GM19438 (cell line): Measurements from ENCODE around the gene CD69.
A peak's percentile ranks its signal among the peaks of the same experiment; 100 is the strongest.

ENCODE experiments used
- ATAC-seq: cut with Tn5 transposase; IDR thresholded peaks from one replicate; pipeline ENCODE4 v1.9.1; 2021; ENCODE audit warnings: low read depth; ENCODE audit not compliant: unreplicated experiment

Gene CD69

DNA sequence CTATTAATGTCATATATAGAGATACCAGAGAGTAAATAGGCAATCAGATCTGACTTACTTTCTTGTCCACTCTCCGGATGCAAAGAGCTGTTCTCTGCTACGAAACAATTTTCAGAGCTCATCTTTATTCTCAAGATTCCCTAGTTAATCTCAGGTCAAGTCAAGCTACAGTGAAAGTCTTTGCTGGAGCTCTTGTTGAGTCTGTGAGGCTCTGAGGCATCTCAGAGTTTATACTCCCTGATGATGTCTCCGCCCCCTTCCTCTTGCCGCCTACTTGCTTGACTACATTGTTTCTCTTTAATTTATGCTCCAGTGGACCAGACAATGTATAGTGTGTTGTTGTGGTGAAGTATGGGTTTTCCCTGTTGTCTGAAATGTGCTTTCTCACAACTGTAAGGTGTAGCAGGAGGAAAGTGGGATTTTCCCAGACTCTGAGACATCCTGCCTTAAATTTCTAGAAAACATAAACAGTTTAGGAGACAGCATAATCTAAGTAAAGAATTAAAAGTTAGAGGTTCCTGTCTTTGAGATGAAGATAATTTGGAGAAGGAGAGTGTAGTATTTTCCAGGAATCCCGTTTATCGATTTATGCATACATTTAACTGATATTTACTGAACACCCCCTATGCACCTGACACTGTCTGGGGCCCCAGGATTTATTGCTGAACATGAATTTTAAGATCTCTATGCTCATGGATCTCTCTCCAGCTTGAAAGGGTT lies at the start of gene CD69:
TSS of gene CD69 (minus strand) at position 203 of the 720 bp plus-strand sequence. CDS start at position 122, 81 bp downstream.
- peak; percentile 37 for ATAC-seq

DNA sequence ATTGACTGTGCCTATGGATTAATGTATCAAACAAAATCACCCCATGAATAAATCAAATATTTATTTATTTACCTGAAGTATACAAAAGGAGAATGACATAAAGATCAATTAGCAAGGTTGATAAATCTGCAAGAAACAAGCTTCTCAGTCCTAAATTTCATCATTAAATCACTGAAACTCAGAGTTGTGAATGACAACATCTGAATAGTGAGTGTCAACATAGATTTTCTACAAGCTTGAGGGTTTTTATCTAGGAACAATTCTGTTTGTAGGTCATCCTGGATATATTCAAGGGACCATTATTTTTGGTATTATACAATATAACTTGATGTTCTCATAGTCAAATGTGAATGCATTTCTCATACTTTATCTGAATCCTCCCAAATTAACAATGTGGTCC lies 49.2 kb upstream of the CD69 start:
- ATAC-seq = no peak

DNA sequence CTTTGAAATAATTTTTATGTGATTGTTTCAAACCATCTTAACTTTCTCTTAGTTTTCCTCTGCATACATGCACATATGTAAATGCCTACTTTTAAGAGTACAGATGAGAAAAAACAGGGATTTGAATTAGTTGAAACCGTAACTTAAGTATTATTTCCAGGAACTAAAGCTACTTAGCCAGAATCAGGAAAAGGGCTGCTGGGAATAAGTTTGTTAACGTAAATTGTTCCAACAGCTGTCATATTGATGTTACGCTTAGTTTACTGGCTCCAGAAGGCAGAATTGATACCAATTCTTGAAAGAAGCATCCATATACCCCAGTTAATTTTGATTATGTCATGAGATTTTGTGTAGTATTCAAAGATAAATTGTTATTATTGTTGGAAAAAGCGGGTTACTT lies 48.6 kb upstream of the CD69 start:
- no peak for ATAC-seq

DNA sequence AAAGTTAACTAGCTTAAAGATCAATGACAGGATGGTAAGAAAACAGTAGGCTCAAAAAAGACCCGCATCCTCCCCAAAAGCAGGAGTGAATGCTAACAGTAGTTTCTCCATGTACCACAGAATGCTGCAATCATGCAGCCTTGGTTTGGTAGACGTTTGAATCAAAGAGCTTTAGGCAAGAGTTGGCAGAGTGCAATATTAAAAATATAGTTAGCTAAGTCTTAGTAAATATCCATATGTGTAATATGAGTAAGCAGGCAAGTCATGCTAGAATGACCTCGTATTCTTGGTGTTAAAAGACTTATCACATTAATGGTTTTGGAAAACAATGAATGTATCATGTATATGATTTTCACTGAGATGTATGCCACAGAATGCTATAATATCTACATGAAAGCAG lies 47.8 kb upstream of the CD69 start:
- no peak for ATAC-seq

DNA sequence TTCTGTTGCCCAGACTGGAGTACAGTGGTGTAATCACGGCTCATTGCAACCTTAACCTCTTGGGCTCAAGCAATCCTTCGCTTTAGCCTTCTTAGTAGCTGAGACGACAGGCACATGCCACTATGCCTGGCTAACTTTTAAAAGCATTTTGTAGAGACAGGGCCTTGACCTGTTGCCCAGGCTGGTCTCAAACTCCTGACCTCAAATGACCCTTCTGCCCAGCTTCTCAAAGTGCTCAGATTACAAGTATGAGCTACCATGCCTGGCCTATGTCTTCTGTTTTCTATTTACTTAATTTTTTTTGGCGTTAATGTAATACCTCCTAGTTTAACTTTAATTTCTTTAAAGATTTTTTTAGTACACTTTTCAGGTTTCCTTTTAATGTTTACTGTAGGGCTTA lies 46.0 kb upstream of the CD69 start:
- no peak for ATAC-seq

DNA sequence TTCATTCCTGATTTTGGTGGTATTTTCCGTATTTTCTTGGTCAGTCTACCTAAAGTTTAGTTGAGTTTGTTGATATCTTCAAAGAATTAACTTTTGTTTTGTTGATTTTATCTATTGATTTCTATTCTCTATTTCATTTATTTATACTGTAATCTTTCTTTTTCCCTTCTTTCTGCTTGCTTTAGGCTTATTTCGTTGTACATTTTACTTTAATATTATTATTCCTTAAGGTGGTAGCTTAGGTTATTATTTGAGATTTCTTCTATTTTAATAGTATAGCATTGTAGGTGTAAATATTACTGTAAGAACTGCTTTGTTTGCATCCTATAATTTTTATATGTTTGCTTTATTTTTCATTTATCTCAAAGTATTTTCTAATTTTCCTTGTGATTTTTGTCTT lies 45.2 kb upstream of the CD69 start:
- no peak for ATAC-seq

DNA sequence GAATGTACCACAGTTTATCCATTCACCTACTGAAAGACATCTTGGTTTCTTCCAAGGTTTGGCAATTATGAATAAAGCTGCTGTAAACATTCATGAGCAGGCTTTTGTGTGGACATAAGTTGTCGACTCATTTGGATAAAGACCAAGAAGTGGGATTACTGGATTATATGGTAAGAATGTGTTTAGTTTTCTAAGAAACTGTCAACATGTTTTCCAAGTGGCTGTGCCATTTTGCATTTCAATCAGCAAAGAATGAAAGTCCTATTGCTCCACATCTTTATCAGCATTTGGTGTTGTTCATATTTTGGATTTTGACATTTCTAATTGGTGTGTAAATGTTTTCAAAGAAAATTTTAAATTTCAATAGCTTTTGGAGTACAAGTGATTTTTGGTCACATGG lies 39.3 kb upstream of the CD69 start:
- ATAC-seq = no peak

DNA sequence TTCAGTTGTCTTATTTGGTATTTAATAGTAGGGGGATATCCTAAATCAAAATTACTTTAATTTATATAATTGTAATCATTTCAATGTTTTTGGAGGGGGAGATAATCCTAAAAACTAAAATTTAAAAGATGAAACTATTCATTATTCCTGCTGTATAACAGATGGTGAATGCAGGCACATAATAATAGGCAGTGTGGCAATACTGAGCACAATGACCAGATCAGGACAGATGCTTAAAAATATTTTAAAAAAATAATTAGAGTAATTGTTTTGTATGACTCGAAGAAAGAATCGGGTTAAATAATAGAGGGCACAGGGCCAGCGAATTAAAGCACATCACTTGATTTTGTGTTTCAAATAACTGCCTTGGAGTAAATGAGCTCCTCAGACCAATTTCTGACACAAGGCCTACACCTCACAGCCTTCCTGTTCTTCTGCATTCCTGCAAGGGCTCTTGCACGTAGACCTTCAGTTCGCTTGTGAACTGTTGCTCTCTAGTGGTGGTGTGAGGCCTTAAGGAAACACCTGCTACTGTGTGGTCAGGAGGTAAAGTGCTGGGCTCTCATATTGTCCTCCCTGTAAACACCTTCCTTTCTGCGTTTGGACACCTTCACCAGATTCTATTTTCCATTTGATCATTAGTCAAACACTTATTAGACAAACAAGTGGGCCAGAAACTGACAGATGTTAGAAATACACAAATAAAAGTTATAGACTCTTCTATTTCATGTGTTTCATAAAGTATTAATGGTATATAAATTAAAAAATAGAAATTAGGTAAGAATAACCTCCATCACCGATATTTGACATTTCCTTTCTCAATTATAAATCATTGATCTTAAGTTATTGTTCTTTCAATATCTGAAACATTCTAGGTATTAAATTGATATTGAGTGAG lies 37.3 kb upstream of the CD69 start:
- peak; percentile 95 for ATAC-seq

DNA sequence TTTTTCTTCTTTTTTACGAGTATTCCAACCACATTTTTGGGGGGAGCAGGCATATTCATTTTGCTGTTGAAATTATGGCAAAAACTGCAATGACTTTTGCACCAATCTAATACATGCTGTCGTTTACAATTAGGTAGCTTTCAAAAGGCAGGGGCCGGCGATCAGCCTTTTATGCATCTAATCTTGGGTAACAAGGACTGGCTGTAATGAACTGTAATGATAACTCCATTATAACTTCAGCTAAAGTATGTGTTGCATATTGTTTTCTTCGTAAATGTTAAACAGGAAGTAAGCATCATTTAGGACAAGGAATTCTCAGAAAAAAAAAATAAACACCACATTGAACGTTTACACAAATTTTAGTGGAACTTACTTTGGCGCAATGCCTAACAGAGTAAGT lies 36.3 kb upstream of the CD69 start:
- no peak for ATAC-seq

DNA sequence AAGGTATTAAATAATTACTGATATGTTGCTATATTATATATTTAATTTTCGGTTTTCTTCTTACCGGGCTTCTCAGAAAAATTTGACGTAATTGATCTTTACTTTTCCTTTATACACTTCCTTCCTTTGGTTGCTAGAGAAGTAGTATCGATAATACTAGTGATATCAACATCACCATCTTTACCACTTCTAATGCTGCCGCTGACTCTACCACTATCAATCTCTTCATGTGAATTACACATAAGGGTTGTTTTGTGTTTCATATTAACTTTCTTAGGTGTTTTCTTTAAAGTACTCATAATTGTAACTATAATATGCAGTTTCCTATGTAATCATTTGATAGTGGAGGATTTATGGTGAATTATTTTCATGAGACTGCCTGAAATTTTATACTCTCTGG lies 35.6 kb upstream of the CD69 start:
- ATAC-seq = no peak

DNA sequence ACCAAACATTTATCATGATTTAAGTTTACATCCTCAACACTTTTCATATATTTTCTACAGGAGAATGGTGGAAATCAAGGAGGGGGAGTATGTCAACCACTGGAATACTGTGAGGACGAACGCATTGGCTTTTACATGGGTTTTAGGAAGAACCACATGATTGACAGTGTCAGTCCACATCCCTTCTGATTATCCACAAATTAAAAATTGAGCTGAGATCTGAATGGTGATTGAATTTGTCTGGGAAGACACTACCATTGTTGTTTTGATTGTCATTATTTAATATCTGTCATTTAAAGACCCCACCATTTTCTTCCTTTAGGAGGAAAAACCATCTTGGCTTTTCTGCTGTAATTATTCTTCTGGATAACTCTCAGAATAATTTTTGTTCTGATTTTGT lies 35.2 kb upstream of the CD69 start:
- no peak for ATAC-seq

DNA sequence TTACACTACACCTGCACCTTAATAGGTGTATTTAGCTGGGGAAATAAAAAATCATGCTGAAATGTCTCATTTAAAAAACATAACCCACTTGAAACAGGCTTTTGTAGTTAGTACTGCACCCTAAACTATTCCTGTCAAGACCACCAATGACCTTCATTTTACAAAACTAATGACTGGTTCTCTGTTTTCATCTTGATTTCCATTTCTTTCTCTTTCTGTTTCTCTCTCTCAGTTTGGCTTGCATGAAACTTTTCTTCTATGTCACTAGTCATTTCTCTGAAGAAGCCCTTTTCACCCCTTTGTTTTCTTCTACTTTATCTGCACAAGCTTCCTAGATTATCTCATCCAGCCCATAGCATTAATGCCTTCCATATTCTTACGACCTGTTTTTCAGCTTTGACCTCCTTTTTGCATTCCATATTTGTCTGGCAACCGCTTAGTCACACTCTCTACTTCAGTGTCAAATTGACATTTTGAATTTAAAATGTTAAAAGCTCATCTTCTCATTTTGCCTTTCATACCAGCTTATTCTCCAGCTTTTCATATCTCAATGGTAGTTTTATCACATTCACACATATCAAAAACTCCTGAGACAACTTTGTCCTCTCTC lies 33.9 kb upstream of the CD69 start:
- ATAC-seq = no peak

DNA sequence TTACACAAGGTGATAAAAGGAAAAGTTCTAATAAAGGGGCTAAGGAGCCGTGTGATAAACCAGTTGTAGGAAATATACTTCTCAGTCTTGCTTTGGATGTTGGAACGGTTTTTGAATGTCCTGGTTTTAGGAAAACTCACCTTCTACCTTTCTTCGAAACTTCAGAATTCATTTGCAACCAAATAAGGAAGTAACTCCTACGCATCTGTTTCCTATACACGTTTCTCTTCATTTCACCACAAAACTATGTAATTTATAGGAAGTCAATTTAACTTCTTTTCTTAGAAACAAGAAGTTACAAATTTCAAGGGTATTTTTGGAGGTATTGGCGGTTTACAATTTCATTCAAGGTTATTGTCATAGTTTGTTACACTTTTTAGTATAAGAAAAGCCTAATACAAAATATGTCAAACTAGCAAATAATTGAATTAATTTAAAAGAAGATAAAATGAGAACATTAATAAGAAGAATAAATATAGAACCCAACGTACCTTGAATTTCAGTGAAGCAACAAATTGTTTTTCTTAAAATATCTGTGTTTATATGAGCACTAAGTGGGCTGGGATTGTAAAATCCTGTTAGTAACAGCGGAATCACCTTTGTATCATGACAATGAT lies 33.2 kb upstream of the CD69 start:
- no peak for ATAC-seq

DNA sequence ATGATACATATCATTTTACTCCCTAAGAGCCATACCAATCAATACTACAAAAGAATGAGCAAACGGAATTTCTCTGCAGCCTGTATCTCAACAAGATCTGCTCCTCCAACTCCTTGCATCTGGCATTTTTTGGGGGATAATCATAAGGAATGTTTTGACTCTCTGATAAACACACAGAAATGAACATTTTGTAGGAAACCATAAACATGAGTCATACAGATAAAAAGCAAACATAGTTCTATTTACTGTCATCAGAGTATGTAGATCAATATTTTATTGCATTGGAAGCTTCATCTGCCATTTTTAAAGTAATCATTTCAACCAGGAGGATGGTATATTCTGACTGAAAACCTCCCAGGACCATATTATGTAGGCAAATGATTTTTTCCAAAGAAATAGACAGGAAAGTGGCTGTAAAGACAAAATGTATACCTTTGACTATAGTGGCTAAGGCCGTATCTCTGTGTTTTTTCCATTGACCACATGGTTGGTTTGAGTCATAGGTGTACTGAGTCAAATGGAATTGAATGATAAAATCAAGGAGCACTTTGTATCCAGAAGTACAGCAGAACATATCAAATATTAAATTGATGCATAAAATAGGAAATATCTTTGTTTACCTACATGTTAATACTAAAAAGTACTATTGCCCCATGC lies 32.4 kb upstream of the CD69 start:
- no peak for ATAC-seq

DNA sequence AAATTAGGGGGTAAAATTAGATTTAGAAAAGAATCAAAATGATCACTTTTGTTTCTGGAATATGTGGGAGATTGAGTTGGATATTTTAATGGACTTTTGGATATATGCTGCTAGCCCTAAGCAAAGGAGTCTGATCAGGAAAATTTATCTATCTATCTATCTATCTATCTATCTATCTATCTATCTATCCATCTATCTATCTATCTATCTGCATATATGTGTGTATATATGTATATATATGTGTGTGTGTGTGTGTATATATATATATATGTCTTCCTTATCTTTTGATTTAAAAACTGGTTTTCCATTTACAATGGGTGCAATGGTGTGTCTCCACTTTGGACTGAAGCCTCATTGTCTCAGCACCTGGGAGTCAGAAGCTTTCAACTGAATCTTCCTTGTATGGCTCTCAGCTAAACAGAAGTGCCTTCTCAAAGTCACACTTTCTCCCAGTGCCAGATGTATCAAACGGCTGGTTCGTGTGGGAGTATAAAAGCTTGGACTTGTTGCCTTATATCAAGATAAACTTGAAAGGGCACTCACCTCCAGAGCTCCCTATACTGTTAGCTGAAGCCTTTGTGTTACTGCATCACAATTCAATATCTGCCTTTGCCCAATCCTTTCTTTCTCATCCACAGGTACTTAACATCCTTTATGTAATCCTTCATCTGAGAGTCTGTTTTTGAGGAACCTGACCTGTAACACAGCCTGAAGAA lies 31.6 kb upstream of the CD69 start:
- ATAC-seq = no peak

DNA sequence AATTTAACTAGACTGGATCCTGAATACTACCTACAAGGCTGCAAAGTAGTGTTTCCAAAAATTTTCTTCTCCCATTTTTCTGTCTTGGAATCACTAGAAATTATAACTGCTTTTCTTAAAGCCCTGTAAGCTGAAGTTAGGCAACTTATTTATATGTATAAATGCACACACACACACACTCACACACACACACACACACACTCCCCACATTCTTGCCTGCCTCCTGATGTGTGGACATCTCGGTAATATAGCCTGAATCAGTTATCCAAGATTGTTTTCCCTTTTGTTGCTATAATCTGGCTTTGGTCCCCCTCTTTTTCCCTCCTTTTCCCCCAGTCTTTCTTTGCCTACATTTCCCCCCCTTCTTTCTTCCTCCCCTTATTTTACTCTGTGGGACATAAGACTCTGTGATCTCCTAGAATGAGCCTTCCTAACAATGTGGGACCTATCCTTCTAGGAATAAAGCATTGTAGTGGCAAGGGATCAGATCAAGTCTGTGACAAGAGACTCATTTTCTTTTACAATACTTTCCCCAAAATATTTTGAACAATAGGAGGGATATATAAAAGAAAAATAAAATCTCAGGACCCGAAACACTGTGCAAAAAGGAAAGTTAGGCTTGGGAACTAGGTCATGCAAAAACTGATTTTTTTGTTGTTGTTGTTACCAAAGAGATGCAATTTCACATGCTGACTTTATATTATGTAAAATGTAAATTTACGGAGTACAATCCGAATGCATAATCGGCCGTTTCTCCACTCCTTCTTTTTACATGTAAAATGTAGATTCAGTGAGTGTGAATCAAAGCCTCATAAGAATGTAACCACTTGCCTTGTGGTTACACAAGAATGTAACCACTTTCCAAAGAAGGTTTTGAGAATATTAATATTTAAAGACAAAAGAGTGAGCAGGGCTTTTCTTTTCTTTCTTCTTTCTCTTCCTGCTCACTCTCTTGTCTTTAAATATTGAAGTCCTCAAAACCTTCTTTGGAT lies 26.3 kb upstream of the CD69 start:
- no peak for ATAC-seq

DNA sequence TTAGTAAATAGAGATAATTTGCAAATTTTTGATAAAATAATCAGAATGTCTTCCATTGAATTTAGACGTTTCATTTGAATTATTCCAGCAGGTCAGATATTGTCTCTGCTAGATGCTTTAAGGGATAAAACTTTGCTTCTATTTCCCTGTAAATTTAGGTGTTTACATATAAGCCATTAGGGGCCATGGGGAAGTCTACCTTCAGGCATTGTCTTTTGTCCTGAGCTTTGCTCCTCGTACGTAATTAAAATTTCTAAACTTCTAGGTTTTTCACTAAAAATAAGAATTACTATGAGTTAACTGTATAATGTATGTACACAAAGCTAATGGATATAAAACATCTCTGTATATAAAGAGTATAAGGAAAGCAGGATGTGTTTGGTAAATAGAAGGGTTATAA lies 24.1 kb upstream of the CD69 start:
- ATAC-seq = no peak

DNA sequence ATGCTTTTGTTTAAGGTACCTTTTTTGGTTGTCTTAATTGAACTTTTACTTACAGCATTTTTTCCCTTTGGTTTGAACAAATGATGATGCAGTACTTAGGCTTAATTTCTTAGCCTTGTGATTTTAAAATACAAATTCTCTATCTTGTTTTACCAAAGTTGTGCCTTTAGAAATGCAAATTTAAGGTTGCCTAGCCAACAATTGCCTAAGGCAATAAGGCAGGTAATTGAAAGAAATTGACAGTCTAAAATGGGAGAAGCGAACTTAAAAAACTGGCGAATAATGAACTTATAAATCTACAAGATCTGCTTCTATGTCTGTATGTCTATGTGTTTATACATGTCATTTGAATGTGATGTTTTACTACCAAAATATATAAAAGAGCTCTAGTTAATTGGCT lies 23.6 kb upstream of the CD69 start:
- ATAC-seq = no peak
